ENCODE measurements around the gene FLT3.

- no peak for TF ChIP-seq CTCF (IDR thresholded peaks at IDR 0.05)
- TF ChIP-seq POLR2A (IDR thresholded peaks at IDR 0.05): no peak
- TF ChIP-seq EP300 (IDR thresholded peaks at IDR 0.05): no peak
Measured at GRCh38 chr13:27969082-27969865, 131.1 kb downstream of the FLT3 start, which contains the start of gene CDX2.
